Measurements from ENCODE around the gene SGPL1.
"Not testable (repeated sequence)": the region's sequence is repeated elsewhere in the genome, so short reads cannot be mapped to it uniquely, and the experiment has no call there.

SGPL1 gene

GRCh38 chr10:70815504-70816219 is at the start of gene SGPL1:
SGPL1 (plus strand) TSS chr10:70815948; CDS start chr10:70816854, 906 bp downstream.
- peak; percentile 90 for TF ChIP-seq CTCF (IDR thresholded peaks at IDR 0.05)
- peak within 1 kb of the TSS; percentile 78 for H3K4me3 ChIP-seq (ENCODE audit: low read depth, low read length)
- H2AFZ ChIP-seq: peak within 1 kb of the TSS; percentile 97

DNA sequence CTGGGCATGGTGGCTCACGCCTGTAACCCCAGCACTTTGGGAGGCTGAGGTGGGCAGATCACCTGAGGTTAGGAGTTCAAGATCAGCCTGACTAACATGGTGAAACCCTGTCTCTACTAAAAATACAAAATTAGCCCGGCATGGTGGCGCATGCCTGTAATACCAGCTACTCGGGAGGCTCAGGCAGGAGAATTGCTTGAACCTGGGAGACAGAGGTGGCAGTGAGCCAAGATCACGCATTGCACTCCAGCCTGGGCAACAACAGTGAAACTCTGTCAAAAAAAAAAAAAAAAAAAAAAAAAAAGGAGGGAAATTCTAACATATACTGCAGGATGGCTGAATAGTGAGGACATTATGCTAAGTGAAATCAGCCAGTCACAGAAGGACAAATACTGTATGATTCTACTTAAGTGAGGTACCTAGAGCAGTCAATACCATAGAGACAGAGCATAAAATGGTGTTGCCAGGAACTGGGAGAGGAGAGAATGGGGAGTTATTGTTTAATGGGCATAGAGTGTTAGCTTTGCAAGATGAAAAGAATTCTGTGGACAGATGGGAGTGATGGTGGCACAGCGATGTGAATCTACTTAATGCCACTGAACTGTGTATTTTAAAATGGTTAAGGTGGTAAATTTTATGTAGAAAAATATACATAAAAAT is 47.6 kb upstream of the SGPL1 start:
- H3K4me2 ChIP-seq (ENCODE audit: low read length); H3K9me3 ChIP-seq (ENCODE audit: control insufficient read depth, low read length); H3K79me2 ChIP-seq; H3K36me3 ChIP-seq (ENCODE audit: control insufficient read depth, insufficient read depth, low read length); H3K9ac ChIP-seq; H3K4me3 ChIP-seq (ENCODE audit: low read depth, low read length); H2AFZ ChIP-seq; H3K27ac ChIP-seq; H3K4me1 ChIP-seq; H3K27me3 ChIP-seq (ENCODE audit: control insufficient read depth, insufficient read depth, low read length): not testable (repeated sequence)

More at GRCh38 chr10:70815504-70816219, at the start of gene SGPL1:
- no peaks in the 10 kb centered on the region for H3K27me3 ChIP-seq (ENCODE audit: control insufficient read depth, insufficient read depth, low read length)
- H3K4me1 ChIP-seq: peaks cover 7% of the 10 kb centered on the region
- H3K9ac ChIP-seq: no peak within 1 kb of the TSS
- H3K9me3 ChIP-seq (ENCODE audit: control insufficient read depth, low read length): no peaks in the 10 kb centered on the region
- H3K36me3 ChIP-seq (ENCODE audit: control insufficient read depth, insufficient read depth, low read length): no peaks in the 10 kb centered on the region
- H3K27ac ChIP-seq: peak within 1 kb of the TSS; percentile 90
- H3K4me2 ChIP-seq (ENCODE audit: low read length): peak within 1 kb of the TSS; percentile 94
- H3K79me2 ChIP-seq: peaks cover 12% of the 10 kb centered on the region

GRCh38 chr10:70769121-70769520 is 46.6 kb upstream of the SGPL1 start:
- Histone ChIP-seq H3K27ac (no peak overlapping the region), H3K9ac (no peak overlapping the region), H3K4me2 (ENCODE audit: low read length) (no peak overlapping the region), H3K79me2 (no peaks in the 10 kb centered on the region), H3K27me3 (ENCODE audit: control insufficient read depth, insufficient read depth, low read length) (no peaks in the 10 kb centered on the region), H2AFZ (no peak overlapping the region), H3K36me3 (ENCODE audit: control insufficient read depth, insufficient read depth, low read length) (no peaks in the 10 kb centered on the region), H3K4me1 (no peaks in the 10 kb centered on the region), H3K4me3 (ENCODE audit: low read depth, low read length) (no peak overlapping the region), H3K9me3 (ENCODE audit: control insufficient read depth, low read length) (no peaks in the 10 kb centered on the region)
- no peak for TF ChIP-seq CTCF (IDR thresholded peaks at IDR 0.05)

GRCh38 chr10:70770001-70770400 is 45.7 kb upstream of the SGPL1 start:
- no peak for TF ChIP-seq CTCF (IDR thresholded peaks at IDR 0.05)
- H3K9ac ChIP-seq: no peak overlapping the region
- H2AFZ ChIP-seq: no peak overlapping the region
- no peaks in the 10 kb centered on the region for H3K9me3 ChIP-seq (ENCODE audit: control insufficient read depth, low read length)
- no peaks in the 10 kb centered on the region for H3K27me3 ChIP-seq (ENCODE audit: control insufficient read depth, insufficient read depth, low read length)
- no peak overlapping the region for H3K4me3 ChIP-seq (ENCODE audit: low read depth, low read length)
- H3K27ac ChIP-seq: no peak overlapping the region
- no peaks in the 10 kb centered on the region for H3K36me3 ChIP-seq (ENCODE audit: control insufficient read depth, insufficient read depth, low read length)
- H3K4me1 ChIP-seq: no peaks in the 10 kb centered on the region
- H3K4me2 ChIP-seq (ENCODE audit: low read length): no peak overlapping the region
- H3K79me2 ChIP-seq: no peaks in the 10 kb centered on the region

GRCh38 chr10:70770516-70770915 is 45.2 kb upstream of the SGPL1 start:
- not testable (repeated sequence) for H3K9ac ChIP-seq; H3K4me1 ChIP-seq; H3K79me2 ChIP-seq; H2AFZ ChIP-seq; H3K9me3 ChIP-seq (ENCODE audit: control insufficient read depth, low read length); H3K36me3 ChIP-seq (ENCODE audit: control insufficient read depth, insufficient read depth, low read length); H3K4me3 ChIP-seq (ENCODE audit: low read depth, low read length); H3K4me2 ChIP-seq (ENCODE audit: low read length); H3K27me3 ChIP-seq (ENCODE audit: control insufficient read depth, insufficient read depth, low read length); H3K27ac ChIP-seq

Data from parathyroid adenoma (tissue), 2 donors.